Uterus (tissue), 4 donors: Measurements from ENCODE around the gene SNX15. TPM values are rescaled to one million over a fixed set of nuclear protein-coding genes. Genes with fewer than 3 reads are reported as not detected.

ENCODE experiments used
- DNase-seq, 2 donors: peaks; one replicate each; pipeline ENCODE4 v3.0.0-alpha.2; 2019 to 2020
- H3K27ac ChIP-seq, 2 donors: fragments of 200-600 bp; sonication (generic); 1 replicate in 1 of 2; 2 replicates in 1 of 2; pipeline ENCODE4 v1.5.1; 2016 to 2018
- H3K27me3 ChIP-seq, 2 donors: fragments of 200-600 bp; sonication (generic); one replicate each; pipeline ENCODE4 v1.5.1; 2018 to 2019; ENCODE audit warnings: control low read depth in 1 of 2
- H3K36me3 ChIP-seq, 2 donors: fragments of 200-600 bp; sonication (generic); one replicate each; pipeline ENCODE4 v1.5.1; 2019; ENCODE audit warnings: control low read depth in 1 of 2
- H3K4me1 ChIP-seq, 2 donors: fragments of 200-600 bp; sonication (generic); one replicate each; pipeline ENCODE4 v1.5.1; 2018 to 2019; ENCODE audit warnings: control low read depth in 1 of 2
- H3K4me3 ChIP-seq, 2 donors: fragments of 200-600 bp; sonication (generic); 1 replicate in 1 of 2; 2 replicates in 1 of 2; pipeline ENCODE4 v1.5.1; 2018 to 2019; ENCODE audit warnings: mild to moderate bottlenecking in 1 of 2
- H3K9me3 ChIP-seq, 2 donors: fragments of 200-600 bp; sonication (generic); one replicate each; pipeline ENCODE4 v1.5.1; 2019; ENCODE audit warnings: control low read depth in 1 of 2
- POLR2A ChIP-seq, 2 donors: fragments of 450-650 bp; IDR thresholded peaks; one replicate each; pipeline ENCODE4 v1.6.1; 2016; ENCODE audit warnings: antibody characterized with exemption in 2 of 2, mild to moderate bottlenecking in 1 of 2, moderate library complexity in 1 of 2
- intact Hi-C: fragments of 100-400 bp; cut with DNase I; formaldehyde crosslinking; loops from one replicate; pipeline ENCODE4 v1.15.1; 2023; ENCODE audit warnings: low total_unique reads
- total RNA-seq, 4 donors: library from RNA; depleted of rRNA in 3 of 4; stranded (reverse); fragments of >200 nt in 3 of 4; gene quantifications; one replicate each; pipeline versions ENCODE4 v1.1.0 to v1.2.4, GENCODE V29; 2014 to 2023
- TF ChIP-seq, protein P1 (sequence below), 4 experiments: fragments of 200-600 bp in 2 of 4; fragments of 450-650 bp in 2 of 4; sonication (generic) in 2 of 4; IDR thresholded peaks; one replicate each; pipeline ENCODE4 v1.5.1; 2016 to 2019; ENCODE audit warnings: antibody characterized with exemption in 4 of 4, mild to moderate bottlenecking in 2 of 4, moderate library complexity in 1 of 4
- donor health status: DM: yes; HTN: yes; CAD: no.

Gene SNX15
- total RNA-seq, 4 donors from 2014 or later, result 13.1 to 27.6 (median 20.6) TPM

DNA sequence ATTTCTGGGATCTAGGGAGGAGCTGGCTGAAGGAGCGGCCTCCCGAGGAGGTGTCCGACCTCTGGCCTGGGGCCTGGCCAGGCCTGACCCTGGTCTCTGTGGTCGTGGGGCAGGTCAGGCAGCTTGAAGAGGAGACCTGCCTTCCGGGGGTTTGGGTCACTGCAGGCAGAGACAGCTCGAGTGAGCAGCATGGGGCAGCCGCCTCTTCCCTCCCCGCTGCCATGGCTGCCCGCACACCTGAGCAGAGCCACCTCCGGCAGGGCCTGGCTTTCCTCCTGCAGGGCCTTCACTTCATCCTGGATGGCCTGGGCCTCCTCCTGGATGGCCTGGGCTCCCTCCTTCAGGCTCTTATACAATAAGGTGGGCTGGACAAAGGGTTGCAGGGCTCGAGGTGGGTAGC lies 39.1 kb downstream of the SNX15 start:
- TF ChIP-seq, protein P1, sequence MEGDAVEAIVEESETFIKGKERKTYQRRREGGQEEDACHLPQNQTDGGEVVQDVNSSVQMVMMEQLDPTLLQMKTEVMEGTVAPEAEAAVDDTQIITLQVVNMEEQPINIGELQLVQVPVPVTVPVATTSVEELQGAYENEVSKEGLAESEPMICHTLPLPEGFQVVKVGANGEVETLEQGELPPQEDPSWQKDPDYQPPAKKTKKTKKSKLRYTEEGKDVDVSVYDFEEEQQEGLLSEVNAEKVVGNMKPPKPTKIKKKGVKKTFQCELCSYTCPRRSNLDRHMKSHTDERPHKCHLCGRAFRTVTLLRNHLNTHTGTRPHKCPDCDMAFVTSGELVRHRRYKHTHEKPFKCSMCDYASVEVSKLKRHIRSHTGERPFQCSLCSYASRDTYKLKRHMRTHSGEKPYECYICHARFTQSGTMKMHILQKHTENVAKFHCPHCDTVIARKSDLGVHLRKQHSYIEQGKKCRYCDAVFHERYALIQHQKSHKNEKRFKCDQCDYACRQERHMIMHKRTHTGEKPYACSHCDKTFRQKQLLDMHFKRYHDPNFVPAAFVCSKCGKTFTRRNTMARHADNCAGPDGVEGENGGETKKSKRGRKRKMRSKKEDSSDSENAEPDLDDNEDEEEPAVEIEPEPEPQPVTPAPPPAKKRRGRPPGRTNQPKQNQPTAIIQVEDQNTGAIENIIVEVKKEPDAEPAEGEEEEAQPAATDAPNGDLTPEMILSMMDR (IDR thresholded peaks at IDR 0.05), result no peak
- no peak for TF ChIP-seq POLR2A (IDR thresholded peaks at IDR 0.05)
- H3K4me3 ChIP-seq, result no peak overlapping the region
- intact Hi-C loops, result no loop called here
- no peak for DNase-seq
- H3K9me3 ChIP-seq, result no peaks in the 10 kb centered on the region
- no peaks in the 10 kb centered on the region for H3K36me3 ChIP-seq
- no peaks in the 10 kb centered on the region for H3K27me3 ChIP-seq
- no peaks in the 10 kb centered on the region for H3K4me1 ChIP-seq
- no peak overlapping the region for H3K27ac ChIP-seq

DNA sequence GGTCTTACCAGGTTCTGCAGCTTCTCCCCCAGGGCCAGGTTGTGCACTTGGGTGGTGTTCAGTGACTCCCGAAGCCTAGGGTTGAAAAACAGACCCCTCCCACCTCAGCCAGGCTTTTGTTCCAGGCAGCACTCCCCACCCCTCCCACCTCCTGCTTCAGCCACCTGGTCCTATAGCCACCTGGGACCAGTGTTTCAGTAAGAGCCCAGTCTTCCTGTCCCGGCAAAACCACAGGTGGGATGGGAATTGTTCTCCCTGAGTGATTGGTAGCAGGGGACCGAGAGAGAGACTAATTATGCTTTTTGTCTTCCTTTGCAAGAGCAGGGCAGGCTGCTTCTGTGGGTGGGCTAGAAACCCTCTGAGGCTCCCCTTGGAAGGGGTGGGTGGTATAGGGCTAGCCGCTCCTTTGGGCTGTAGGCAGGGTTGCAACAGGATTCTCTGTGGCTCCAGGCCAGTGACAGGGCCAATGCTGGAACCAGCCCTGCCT lies 39.6 kb downstream of the SNX15 start:
- intact Hi-C loops, result no loop called here
- TF ChIP-seq POLR2A (IDR thresholded peaks at IDR 0.05), result no peak
- TF ChIP-seq, protein P1 (IDR thresholded peaks at IDR 0.05), result no peak
- DNase-seq, result no peak
- Histone ChIP-seq H3K9me3 (no peaks in the 10 kb centered on the region), H3K4me3 (no peak overlapping the region), H3K36me3 (no peaks in the 10 kb centered on the region), H3K4me1 (no peaks in the 10 kb centered on the region), H3K27me3 (no peaks in the 10 kb centered on the region), H3K27ac (no peak overlapping the region)

DNA sequence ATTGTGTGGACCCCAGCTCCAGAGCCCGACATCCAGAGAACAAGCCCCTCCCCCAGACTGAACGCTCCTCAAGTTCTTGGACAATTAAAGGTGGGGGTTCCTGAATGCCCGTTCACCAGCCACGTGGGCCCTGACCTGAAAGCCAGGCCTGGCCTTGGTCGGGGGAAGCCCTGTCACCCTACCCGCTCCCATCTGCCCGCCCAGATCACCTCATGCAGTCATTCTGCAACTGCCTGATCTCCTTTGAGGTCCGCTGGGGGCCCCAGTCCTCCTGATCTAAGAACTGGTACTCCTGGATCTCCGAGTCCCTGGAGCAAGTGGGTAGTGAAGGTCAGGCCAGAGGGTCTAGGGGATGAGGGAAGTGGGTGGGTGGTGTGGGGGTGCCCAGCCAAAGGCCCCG lies 40.2 kb downstream of the SNX15 start:
- TF ChIP-seq POLR2A (IDR thresholded peaks at IDR 0.05), result no peak
- TF ChIP-seq, protein P1 (IDR thresholded peaks at IDR 0.05), result no peak
- Histone ChIP-seq H3K4me1 (no peaks in the 10 kb centered on the region), H3K9me3 (no peaks in the 10 kb centered on the region), H3K36me3 (no peaks in the 10 kb centered on the region), H3K4me3 (no peak overlapping the region), H3K27ac (no peak overlapping the region), H3K27me3 (no peaks in the 10 kb centered on the region)
- intact Hi-C loops, result no loop called here
- no peak for DNase-seq

DNA sequence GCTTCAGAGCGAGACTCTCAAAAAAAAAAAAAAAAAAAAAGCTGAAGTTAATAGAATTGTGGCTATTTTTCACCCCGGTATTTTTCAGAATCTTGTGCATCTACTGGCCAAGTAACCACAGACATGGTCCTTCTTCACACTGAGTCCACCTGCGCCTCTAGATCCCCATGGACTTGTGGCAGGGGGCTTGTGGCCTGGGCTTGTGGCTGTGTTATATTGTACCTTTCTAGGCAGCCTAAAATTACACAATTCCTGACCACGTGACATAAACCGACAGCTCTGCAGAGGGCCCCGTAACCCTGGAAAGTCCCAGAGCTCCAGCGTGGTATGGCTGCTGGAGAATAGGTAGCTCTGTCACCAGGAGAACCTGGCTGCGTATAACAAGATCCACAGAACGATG lies 42.0 kb downstream of the SNX15 start:
- DNase-seq, result no peak
- no peaks in the 10 kb centered on the region for H3K4me1 ChIP-seq
- no peak overlapping the region for H3K27ac ChIP-seq
- no peak overlapping the region for H3K4me3 ChIP-seq
- H3K36me3 ChIP-seq, result no peaks in the 10 kb centered on the region
- H3K9me3 ChIP-seq, result no peaks in the 10 kb centered on the region
- intact Hi-C loops, result no loop called here
- TF ChIP-seq, protein P1 (IDR thresholded peaks at IDR 0.05), result no peak
- no peak for TF ChIP-seq POLR2A (IDR thresholded peaks at IDR 0.05)
- H3K27me3 ChIP-seq, result no peaks in the 10 kb centered on the region

DNA sequence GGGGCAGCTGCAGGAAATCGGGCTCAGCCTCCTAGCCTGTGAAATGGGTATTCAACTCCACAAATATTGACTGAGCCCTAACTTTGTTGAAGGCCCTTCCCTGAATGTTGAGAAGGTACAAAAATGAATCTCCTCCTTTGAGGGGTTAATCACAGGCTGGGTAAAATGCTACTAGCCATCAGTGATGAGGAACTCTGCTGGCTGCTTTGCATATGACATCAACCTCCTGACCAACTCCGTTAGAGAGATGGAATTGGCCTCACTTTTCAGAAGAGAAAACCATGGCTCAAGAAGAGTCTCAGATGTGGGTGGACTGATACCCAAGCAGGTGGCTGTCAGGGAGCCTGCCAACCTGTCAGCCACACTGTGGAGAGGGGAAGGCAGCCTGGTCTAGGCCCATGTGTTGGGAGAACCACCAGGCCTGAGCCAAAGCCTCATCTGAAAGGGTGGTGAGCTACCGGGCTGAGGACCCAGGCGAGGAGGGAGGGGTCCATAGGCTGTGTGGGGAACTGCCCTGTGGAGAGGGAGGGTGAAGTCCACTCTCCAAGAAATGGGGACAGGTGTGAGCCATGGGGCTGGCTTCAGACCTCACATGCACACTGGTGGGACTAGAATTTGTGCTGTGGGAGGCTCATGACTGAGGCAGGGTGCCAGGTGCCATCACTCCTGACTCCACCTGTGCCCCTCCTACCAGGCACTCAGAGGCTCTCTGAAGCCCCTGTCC lies 44.8 kb downstream of the SNX15 start:
- TF ChIP-seq, protein P1 (IDR thresholded peaks at IDR 0.05), result no peak
- TF ChIP-seq POLR2A (IDR thresholded peaks at IDR 0.05), result no peak
- Histone ChIP-seq H3K4me3 (no peak overlapping the region), H3K27me3 (no peaks in the 10 kb centered on the region), H3K27ac (no peak overlapping the region), H3K4me1 (no peaks in the 10 kb centered on the region), H3K36me3 (no peaks in the 10 kb centered on the region), H3K9me3 (no peaks in the 10 kb centered on the region)
- DNase-seq, result no peak
- intact Hi-C loops, result no loop called here
